8988T (cell line): ENCODE data around the gene RNF39.
"Not testable (repeated sequence)": the region's sequence is repeated elsewhere in the genome, so short reads cannot be mapped to it uniquely, and the experiment has no call there.

Experiments used
- DNase-seq: peaks from one replicate; pipeline ENCODE4 v3.0.0; 2011

The RNF39 gene

GRCh38 chr6:30060606-30061091, 14.9 kb downstream of the RNF39 start:
- no peak for DNase-seq

DNA sequence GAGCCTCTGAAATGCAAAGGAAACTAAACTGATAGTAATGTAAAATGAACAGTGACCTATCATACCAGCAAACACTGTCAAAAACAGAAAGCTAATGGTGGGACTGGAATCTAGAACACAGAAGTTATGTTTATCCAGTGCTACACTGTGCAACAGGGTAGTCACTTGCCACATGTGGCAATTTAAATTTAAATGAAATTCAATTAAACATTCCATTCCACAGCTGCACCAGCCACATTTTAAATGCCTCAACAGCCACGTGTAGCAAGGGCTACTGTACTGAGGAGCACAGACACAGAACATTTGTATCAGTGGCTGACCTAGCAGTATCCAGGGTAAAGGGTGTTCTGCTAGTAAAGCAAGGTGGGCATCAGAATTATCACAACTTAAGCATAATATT, 20.1 kb downstream of the RNF39 start:
- no peak for DNase-seq

DNA sequence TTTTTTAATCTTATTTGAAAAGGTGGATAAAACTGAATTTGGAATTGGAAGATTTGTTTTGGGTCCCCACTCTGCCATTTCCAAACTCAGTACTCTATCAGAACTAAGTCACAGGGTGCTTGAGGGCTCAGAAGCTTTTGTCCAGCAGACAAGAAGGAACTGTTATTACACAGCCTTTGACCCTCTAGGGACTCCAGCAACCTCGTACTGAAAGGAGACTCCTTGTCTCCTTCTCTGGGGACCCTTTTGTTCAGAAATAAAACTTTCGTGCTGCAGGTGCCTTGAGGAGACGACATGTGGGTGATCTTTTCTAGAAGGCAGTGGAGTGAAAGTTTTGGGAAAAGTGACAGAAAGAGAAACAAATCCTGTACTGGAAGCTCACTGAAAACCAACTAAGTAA, 21.9 kb downstream of the RNF39 start:
- no peak for DNase-seq

GRCh38 chr6:30047220-30047619, 28.3 kb downstream of the RNF39 start:
- no peak for DNase-seq

- no peak for DNase-seq
Observed at GRCh38 chr6:30044630-30045029, 30.9 kb downstream of the RNF39 start.

- DNase-seq: no peak
Observed at GRCh38 chr6:30043744-30044143, 31.8 kb downstream of the RNF39 start.

- DNase-seq: no peak
Observed at GRCh38 chr6:30042914-30043313, 32.7 kb downstream of the RNF39 start.

- no peak for DNase-seq
Observed at GRCh38 chr6:30042476-30042875, 33.1 kb downstream of the RNF39 start.

- DNase-seq: no peak
Observed at GRCh38 chr6:30041821-30042220, 33.7 kb downstream of the RNF39 start.

DNA sequence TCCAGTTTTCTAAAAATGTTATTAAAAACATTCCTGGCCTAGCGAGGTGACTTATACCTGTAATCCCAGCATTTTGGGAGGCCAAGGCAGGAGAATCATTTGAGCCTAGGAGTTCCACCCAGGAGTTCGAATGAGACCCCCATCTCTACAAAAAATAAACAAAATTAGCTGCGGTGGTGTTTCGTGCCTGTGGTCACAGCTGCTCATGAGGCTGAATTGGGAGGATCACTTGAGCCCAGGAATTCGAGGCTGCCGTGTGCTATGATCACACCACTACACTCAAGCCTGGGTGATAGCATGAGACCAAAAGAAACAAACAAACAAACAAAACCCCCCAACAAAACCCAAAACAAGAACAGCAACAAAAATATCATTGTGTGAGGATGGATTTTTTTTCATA, 34.3 kb downstream of the RNF39 start:
- DNase-seq: no peak

- peak; percentile 28 for DNase-seq
Observed at GRCh38 chr6:30037182-30037788, 38.3 kb downstream of the RNF39 start.

GRCh38 chr6:30035784-30036183, 39.8 kb downstream of the RNF39 start:
- no peak for DNase-seq

DNA sequence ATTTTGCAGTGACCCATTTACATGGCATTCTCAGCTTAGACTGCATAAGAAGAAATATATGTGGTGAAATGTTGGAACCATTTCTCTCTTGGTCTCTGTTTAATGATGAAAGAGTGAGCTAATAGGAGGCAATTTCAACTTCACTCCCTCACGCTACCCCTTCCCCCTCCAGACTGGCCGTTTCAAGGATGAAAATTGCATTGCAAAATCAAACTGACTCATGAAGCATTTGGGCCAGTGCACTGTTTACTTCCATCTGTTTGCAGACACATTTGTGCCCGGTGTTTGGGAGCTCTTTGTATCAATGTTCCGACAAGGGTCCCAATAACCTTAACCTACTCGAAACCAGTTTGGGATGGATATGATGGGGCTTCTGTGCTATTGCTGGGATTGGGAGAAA, 42.1 kb downstream of the RNF39 start:
- DNase-seq: not testable (repeated sequence)

DNA sequence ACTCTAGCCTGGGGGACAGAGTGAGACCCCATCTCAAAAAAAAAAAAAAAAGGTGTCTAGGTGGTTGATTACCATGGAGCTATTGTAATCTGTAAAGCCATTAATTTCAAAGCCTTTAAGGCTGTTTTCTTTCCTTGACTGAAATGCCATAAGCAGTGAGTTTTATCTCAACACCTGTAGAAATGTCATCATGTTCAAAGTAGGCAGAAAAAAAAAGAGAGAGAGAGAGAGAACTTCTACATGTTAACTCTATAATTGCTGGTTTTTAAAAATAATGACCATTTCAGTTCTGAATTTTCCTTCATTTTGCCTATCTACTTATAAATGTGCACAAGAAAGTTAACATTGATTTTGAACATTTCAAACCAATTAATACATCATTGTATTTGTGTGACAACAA, 44.2 kb downstream of the RNF39 start:
- no peak for DNase-seq

- DNase-seq: no peak
Observed at GRCh38 chr6:30029588-30029987, 46.0 kb downstream of the RNF39 start.

GRCh38 chr6:30025186-30025585, 50.4 kb downstream of the RNF39 start:
- no peak for DNase-seq

- DNase-seq: not testable (repeated sequence)
Observed at GRCh38 chr6:30022712-30023111, 52.9 kb downstream of the RNF39 start.

GRCh38 chr6:30022189-30022588, 53.4 kb downstream of the RNF39 start:
- DNase-seq: no peak

GRCh38 chr6:30020626-30021025, 54.9 kb downstream of the RNF39 start:
- no peak for DNase-seq
